Measurements from ENCODE around the gene UBA6.
"Not testable (repeated sequence)": the region's sequence is repeated elsewhere in the genome, so short reads cannot be mapped to it uniquely, and the experiment has no call there.

UBA6 gene

GRCh38 chr4:67659065-67659464 lies 41.9 kb downstream of the UBA6 start:
- no peak for DNase-seq

- no peak for DNase-seq
These were observed 42.7 kb downstream of the UBA6 start for GRCh38 chr4:67658302-67658701.

- DNase-seq = no peak
These were observed 49.4 kb downstream of the UBA6 start for GRCh38 chr4:67651536-67651935.

- DNase-seq = no peak
These were observed 62.8 kb downstream of the UBA6 start for GRCh38 chr4:67638136-67638535.

GRCh38 chr4:67636978-67637377 lies 64.0 kb downstream of the UBA6 start:
- not testable (repeated sequence) for DNase-seq

GRCh38 chr4:67635331-67635730 lies 65.6 kb downstream of the UBA6 start:
- DNase-seq = no peak

- no peak for DNase-seq
These were observed 66.2 kb downstream of the UBA6 start for GRCh38 chr4:67634741-67635140.

- DNase-seq = no peak
These were observed 68.5 kb downstream of the UBA6 start for GRCh38 chr4:67632492-67632891.

GRCh38 chr4:67624939-67625338 lies 76.0 kb downstream of the UBA6 start:
- DNase-seq = no peak

GRCh38 chr4:67616478-67616877 lies 84.5 kb downstream of the UBA6 start:
- DNase-seq = no peak

- DNase-seq = no peak
These were observed 85.8 kb downstream of the UBA6 start for GRCh38 chr4:67615119-67615518.

GRCh38 chr4:67614186-67614585 lies 86.8 kb downstream of the UBA6 start:
- DNase-seq = no peak

- DNase-seq = no peak
These were observed 92.9 kb downstream of the UBA6 start for GRCh38 chr4:67608027-67608426.

GRCh38 chr4:67604749-67605148 lies 96.2 kb downstream of the UBA6 start:
- DNase-seq = no peak

- no peak for DNase-seq
These were observed 97.0 kb downstream of the UBA6 start for GRCh38 chr4:67604029-67604381.

GRCh38 chr4:67603310-67604028 lies 97.5 kb downstream of the UBA6 start:
- no peak for DNase-seq

- DNase-seq = no peak
These were observed 107.2 kb downstream of the UBA6 start for GRCh38 chr4:67593741-67594175.

- no peak for DNase-seq
These were observed 113.8 kb downstream of the UBA6 start for GRCh38 chr4:67587156-67587555.

- DNase-seq = no peak
These were observed 116.5 kb downstream of the UBA6 start for GRCh38 chr4:67584496-67584895.

GRCh38 chr4:67581913-67582312 lies 119.0 kb downstream of the UBA6 start:
- no peak for DNase-seq

- no peak for DNase-seq
These were observed 119.6 kb downstream of the UBA6 start for GRCh38 chr4:67581208-67581857.

- no peak for DNase-seq
These were observed 120.4 kb downstream of the UBA6 start for GRCh38 chr4:67580577-67580976.

- no peak for DNase-seq
These were observed 124.4 kb downstream of the UBA6 start for GRCh38 chr4:67576538-67576937.

- no peak for DNase-seq
These were observed 124.9 kb downstream of the UBA6 start for GRCh38 chr4:67576059-67576466.

Measured in activated effector memory CD4-positive, alpha-beta T cell treated with anti-CD3 and anti-CD28 coated beads, Interleukin-2, amount 50 U/mL, for 16 hours (primary cell).